GM21360 (cell line): Measurements from ENCODE around the gene SERP2.
"Not testable (repeated sequence)": the region's sequence is repeated elsewhere in the genome, so short reads cannot be mapped to it uniquely, and the experiment has no call there.

Experiments used
- ATAC-seq: cut with Tn5 transposase; IDR thresholded peaks from one replicate; pipeline ENCODE4 v1.9.1; 2021; ENCODE audit warnings: mild to moderate bottlenecking, moderate library complexity; ENCODE audit not compliant: unreplicated experiment

SERP2 gene

GRCh38 chr13:44373601-44374347, at the start of gene SERP2:
Gene SERP2, plus strand, starts transcription at chr13:44373824. Its CDS starts 202 bp downstream, at chr13:44374026.
- ATAC-seq: no peak

- no peak for ATAC-seq
Measured at GRCh38 chr13:44326961-44327360, 46.7 kb upstream of the SERP2 start.

GRCh38 chr13:44329041-44329440, 44.6 kb upstream of the SERP2 start:
- ATAC-seq: not testable (repeated sequence)

GRCh38 chr13:44329909-44330545, 43.6 kb upstream of the SERP2 start:
- no peak for ATAC-seq

GRCh38 chr13:44331446-44331845, 42.2 kb upstream of the SERP2 start:
- ATAC-seq: no peak

GRCh38 chr13:44331912-44332851, 41.4 kb upstream of the SERP2 start:
- ATAC-seq: no peak

- ATAC-seq: no peak
Measured at GRCh38 chr13:44333950-44334655, 39.5 kb upstream of the SERP2 start.

- no peak for ATAC-seq
Measured at GRCh38 chr13:44334751-44335150, 38.9 kb upstream of the SERP2 start.

- no peak for ATAC-seq
Measured at GRCh38 chr13:44336934-44337333, 36.7 kb upstream of the SERP2 start.

- ATAC-seq: no peak
Measured at GRCh38 chr13:44337581-44337980, 36.0 kb upstream of the SERP2 start.

- ATAC-seq: no peak
Measured at GRCh38 chr13:44340508-44340907, 33.1 kb upstream of the SERP2 start.

- ATAC-seq: no peak
Measured at GRCh38 chr13:44342741-44343140, 30.9 kb upstream of the SERP2 start.

- ATAC-seq: no peak
Measured at GRCh38 chr13:44346534-44346933, 27.1 kb upstream of the SERP2 start.

- ATAC-seq: no peak
Measured at GRCh38 chr13:44347301-44347700, 26.3 kb upstream of the SERP2 start.

GRCh38 chr13:44347949-44348348, 25.7 kb upstream of the SERP2 start:
- no peak for ATAC-seq

- ATAC-seq: no peak
Measured at GRCh38 chr13:44350775-44351504, 22.7 kb upstream of the SERP2 start.

- ATAC-seq: no peak
Measured at GRCh38 chr13:44351505-44351854, 22.1 kb upstream of the SERP2 start.

GRCh38 chr13:44352202-44352601, 21.4 kb upstream of the SERP2 start:
- no peak for ATAC-seq

- ATAC-seq: no peak
Measured at GRCh38 chr13:44352671-44353070, 21.0 kb upstream of the SERP2 start.

GRCh38 chr13:44354331-44354730, 19.3 kb upstream of the SERP2 start:
- ATAC-seq: no peak
